Endothelial cell of umbilical vein (primary cell): ENCODE data around the gene FCMR. TPM values are rescaled to one million over a fixed set of nuclear protein-coding genes. Genes with fewer than 3 reads are reported as not detected.

Experiments used
- BruUV-seq: library from RNA; stranded (reverse); fragments of 400-500 nt; replicated peaks from 2 replicates; lab custom pipeline; 2021; lab: Mats Ljungman, UMichigan
- CTCF ChIA-PET: fragments of 300-600, 350-600 bp; sonication (Branson Sonifier 250); formaldehyde crosslinking; loops from one replicate; lab custom pipeline; 2021; ENCODE audit warnings: antibody characterized with exemption, inconsistent platforms; lab: Charles Lee
- POLR2A ChIA-PET: fragments of 300-600, 350-600 bp; sonication (Branson Sonifier 250); formaldehyde crosslinking; loops from one replicate; lab custom pipeline; 2021; ENCODE audit warnings: antibody characterized with exemption, inconsistent platforms; lab: Charles Lee
- DNase-seq: peaks from one replicate; pipeline ENCODE4 v3.0.0-alpha.2; 2011; ENCODE audit warnings: low read depth, low spot score
- FAIRE-seq: peaks from 2 replicates; lab custom pipeline; 2011; peaks lifted over from hg19 to GRCh38; lab: Jason Lieb, UNC
- H2AFZ ChIP-seq: 2 replicates; pipeline ENCODE4 v1.6.0; 2012; ENCODE audit warnings: low read depth, low read length, control low read depth, inconsistent platforms
- H3K27ac ChIP-seq: 2 replicates; pipeline ENCODE4 v1.5.1; 2011; ENCODE audit warnings: low read depth, mild to moderate bottlenecking, control low read depth, low read length, moderate library complexity; ENCODE audit not compliant: insufficient read depth
- H3K27me3 ChIP-seq, 2 experiments: 2 replicates each; pipeline versions ENCODE4 v1.6.0 to v1.6.1; 2011; ENCODE audit warnings: low read length in 2 of 2, mixed read lengths in 1 of 2; ENCODE audit not compliant: control insufficient read depth in 2 of 2, insufficient read depth in 2 of 2
- H3K36me3 ChIP-seq, 2 experiments: 2 replicates in 1 of 2; 3 replicates in 1 of 2; pipeline ENCODE4 v1.5.1; 2011; ENCODE audit warnings: low read length in 2 of 2, mild to moderate bottlenecking in 1 of 2, moderate library complexity in 1 of 2; ENCODE audit not compliant: control insufficient read depth in 2 of 2, insufficient read depth in 2 of 2; ENCODE audit errors: extremely low read depth in 1 of 2
- H3K4me1 ChIP-seq: 3 replicates; pipeline ENCODE4 v1.5.1; 2011; ENCODE audit warnings: mild to moderate bottlenecking, low read length; ENCODE audit not compliant: control insufficient read depth, insufficient read depth; ENCODE audit errors: extremely low read depth
- H3K4me2 ChIP-seq: 2 replicates; pipeline ENCODE4 v1.6.1; 2011; ENCODE audit warnings: low read length, control low read depth, mixed read lengths; ENCODE audit not compliant: insufficient read depth
- H3K4me3 ChIP-seq, 3 experiments: fragments of 200-600 bp in 1 of 3; sonication (generic), shearing (Covaris generic) in 1 of 3; replicated peaks in 1 of 3; 2 replicates each; pipeline ENCODE4 v1.5.1; 2011 to 2016; ENCODE audit warnings: control low read depth in 3 of 3, low read length in 3 of 3, mild to moderate bottlenecking in 2 of 3, inconsistent platforms in 1 of 3, low read depth in 1 of 3, moderate library complexity in 1 of 3; ENCODE audit not compliant: insufficient read depth in 1 of 3
- H3K79me2 ChIP-seq: 2 replicates; pipeline ENCODE4 v1.6.0; 2012; ENCODE audit warnings: low read length, inconsistent platforms; ENCODE audit not compliant: control insufficient read depth, insufficient read depth
- H3K9ac ChIP-seq: replicated peaks from 2 replicates; pipeline ENCODE3; 2011; ENCODE audit warnings: low read length, control low read depth; ENCODE audit not compliant: insufficient read depth; ENCODE audit errors: extremely low read depth
- H3K9me1 ChIP-seq: replicated peaks from 3 replicates; pipeline ENCODE4 v1.6.0; 2011; ENCODE audit warnings: mild to moderate bottlenecking, low read length; ENCODE audit not compliant: control insufficient read depth, insufficient read depth; ENCODE audit errors: extremely low read depth
- H3K9me3 ChIP-seq: replicated peaks from 2 replicates; pipeline ENCODE4 v1.5.1; 2012; ENCODE audit warnings: low read length, inconsistent platforms; ENCODE audit not compliant: control insufficient read depth, insufficient read depth
- H4K20me1 ChIP-seq: replicated peaks from 2 replicates; pipeline ENCODE3; 2011; ENCODE audit warnings: mild to moderate bottlenecking, low read length; ENCODE audit not compliant: control insufficient read depth, insufficient read depth; ENCODE audit errors: extremely low read depth
- EZH2 ChIP-seq: IDR thresholded peaks from 2 replicates; pipeline ENCODE4 v1.6.1; 2012; ENCODE audit warnings: borderline replicate concordance, low read depth, mild to moderate bottlenecking, moderate library complexity, low read length, inconsistent platforms; ENCODE audit not compliant: severe bottlenecking
- FOS ChIP-seq: IDR thresholded peaks from 2 replicates; pipeline ENCODE4 v1.6.1; 2011; ENCODE audit warnings: mild to moderate bottlenecking, low read length, moderate library complexity, borderline replicate concordance; ENCODE audit not compliant: insufficient read depth
- GATA2 ChIP-seq: IDR thresholded peaks from 2 replicates; pipeline ENCODE4 v1.7.0; 2011; ENCODE audit warnings: low read depth, mild to moderate bottlenecking, moderate library complexity, mixed read lengths, low read length; ENCODE audit not compliant: insufficient read length, insufficient read depth
- JUN ChIP-seq: IDR thresholded peaks from 2 replicates; pipeline ENCODE4 v1.6.1; 2011; ENCODE audit warnings: borderline replicate concordance, low read depth; ENCODE audit not compliant: insufficient read length, insufficient read depth
- MYC ChIP-seq: IDR thresholded peaks from one replicate; pipeline ENCODE4 v1.6.1; 2011; ENCODE audit warnings: mild to moderate bottlenecking, low read depth, low read length
- POLR2A ChIP-seq: IDR thresholded peaks from 2 replicates; pipeline ENCODE4 v1.6.1; 2012; ENCODE audit warnings: low read depth, mild to moderate bottlenecking, control low read depth, low read length
- POLR2AphosphoS5 ChIP-seq: IDR thresholded peaks from 2 replicates; pipeline ENCODE4 v1.6.1; 2012; ENCODE audit warnings: low read depth, mild to moderate bottlenecking, control low read depth, low read length, moderate library complexity; ENCODE audit not compliant: insufficient read depth
- dilution Hi-C: fragments of 300-500 bp; cut with MboI; formaldehyde crosslinking; loops from one replicate; pipeline ENCODE4 v1.15.0; 2019; ENCODE audit warnings: low sequenced_read_pairs; ENCODE audit not compliant: extremely low pct_ligation_motif_present
- intact Hi-C: fragments of 100-400 bp; cut with micrococcal nuclease; formaldehyde crosslinking; loops from one replicate; pipeline ENCODE4 v1.10.0; 2022
- polyA plus RNA-seq, 4 experiments: library from polyadenylated mRNA; depleted of rRNA in 3 of 4; stranded (reverse) in 3 of 4; unstranded in 1 of 4; fragments of >200 nt; gene quantifications; 2 replicates each; pipeline versions ENCODE4 v1.2.1 to v1.2.3, GENCODE V29; 2011 to 2012; ENCODE audit warnings: missing spikeins in 1 of 4
- total RNA-seq: library from RNA; stranded (reverse); gene quantifications from 2 replicates; pipeline ENCODE4 v1.2.3, GENCODE V29; 2021
- TF ChIP-seq, protein P1 (sequence below), 2 donors: IDR thresholded peaks; 1 replicate in 1 of 2; 2 replicates in 1 of 2; pipeline ENCODE4 v1.5.1; 2011; ENCODE audit warnings: low read length in 2 of 2, mild to moderate bottlenecking in 2 of 2, moderate library complexity in 2 of 2, control low read depth in 1 of 2, inconsistent platforms in 1 of 2, low read depth in 1 of 2; ENCODE audit not compliant: insufficient read depth in 1 of 2; ENCODE audit errors: extremely low read depth in 1 of 2
- TF ChIP-seq, protein P2 (sequence below): IDR thresholded peaks from 2 replicates; pipeline ENCODE4 v1.6.1; 2011; ENCODE audit not compliant: insufficient read depth, insufficient read length

The FCMR gene
- total and polyA plus RNA-seq, 2 donors (not counting 3 experiments of a cell fraction or from before 2014, with no cell fraction given) = not detected

DNA sequence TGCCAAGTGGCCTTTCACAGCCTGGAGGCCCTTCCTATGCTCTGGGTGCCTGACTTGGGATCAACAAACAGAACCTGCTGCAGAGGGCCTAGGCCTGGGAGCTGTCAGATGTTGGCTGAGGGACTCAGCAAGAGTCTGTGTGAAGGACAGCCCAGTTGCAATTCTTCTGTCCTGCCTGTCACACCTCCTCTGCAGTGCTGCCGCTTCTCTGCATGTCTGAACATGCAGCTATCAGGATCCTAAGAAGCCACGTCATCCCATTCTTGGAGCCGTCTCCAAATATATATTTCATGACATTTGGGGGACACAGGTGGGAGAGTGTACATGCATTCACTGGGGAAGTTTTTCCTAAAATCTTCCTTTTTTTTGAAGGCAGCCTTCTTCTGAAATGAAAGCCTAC lies 39.9 kb upstream of the FCMR start:
- no peak for TF ChIP-seq POLR2AphosphoS5
- no peak for TF ChIP-seq POLR2A
- no peak for TF ChIP-seq JUN
- TF ChIP-seq GATA2 = no peak
- TF ChIP-seq MYC = no peak
- TF ChIP-seq FOS = no peak
- TF ChIP-seq EZH2 = no peak
- TF ChIP-seq, protein P1, sequence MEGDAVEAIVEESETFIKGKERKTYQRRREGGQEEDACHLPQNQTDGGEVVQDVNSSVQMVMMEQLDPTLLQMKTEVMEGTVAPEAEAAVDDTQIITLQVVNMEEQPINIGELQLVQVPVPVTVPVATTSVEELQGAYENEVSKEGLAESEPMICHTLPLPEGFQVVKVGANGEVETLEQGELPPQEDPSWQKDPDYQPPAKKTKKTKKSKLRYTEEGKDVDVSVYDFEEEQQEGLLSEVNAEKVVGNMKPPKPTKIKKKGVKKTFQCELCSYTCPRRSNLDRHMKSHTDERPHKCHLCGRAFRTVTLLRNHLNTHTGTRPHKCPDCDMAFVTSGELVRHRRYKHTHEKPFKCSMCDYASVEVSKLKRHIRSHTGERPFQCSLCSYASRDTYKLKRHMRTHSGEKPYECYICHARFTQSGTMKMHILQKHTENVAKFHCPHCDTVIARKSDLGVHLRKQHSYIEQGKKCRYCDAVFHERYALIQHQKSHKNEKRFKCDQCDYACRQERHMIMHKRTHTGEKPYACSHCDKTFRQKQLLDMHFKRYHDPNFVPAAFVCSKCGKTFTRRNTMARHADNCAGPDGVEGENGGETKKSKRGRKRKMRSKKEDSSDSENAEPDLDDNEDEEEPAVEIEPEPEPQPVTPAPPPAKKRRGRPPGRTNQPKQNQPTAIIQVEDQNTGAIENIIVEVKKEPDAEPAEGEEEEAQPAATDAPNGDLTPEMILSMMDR (IDR thresholded peaks at IDR 0.05; ENCODE audit: extremely low read depth in 1 of 2, insufficient read depth in 1 of 2, low read depth in 1 of 2, low read length in 2 of 2) = no peak
- TF ChIP-seq, protein P2, sequence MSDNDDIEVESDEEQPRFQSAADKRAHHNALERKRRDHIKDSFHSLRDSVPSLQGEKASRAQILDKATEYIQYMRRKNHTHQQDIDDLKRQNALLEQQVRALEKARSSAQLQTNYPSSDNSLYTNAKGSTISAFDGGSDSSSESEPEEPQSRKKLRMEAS = no peak
- Histone ChIP-seq H3K4me2 (no peak overlapping the region), H3K79me2 (no peaks in the 10 kb centered on the region), H3K9ac (no peak overlapping the region), H3K9me1 (no peaks in the 10 kb centered on the region), H2AFZ (no peak overlapping the region), H3K4me3 (no peak overlapping the region), H3K9me3 (no peaks in the 10 kb centered on the region), H3K27ac (no peak overlapping the region), H4K20me1 (no peaks in the 10 kb centered on the region), H3K4me1 (no peaks in the 10 kb centered on the region), H3K27me3 (no peaks in the 10 kb centered on the region), H3K36me3 (no peaks in the 10 kb centered on the region)
- ChIA-PET POLR2A (no interaction called here), CTCF (no interaction called here)
- intact Hi-C loops = no loop called here
- BruUV-seq = no TSS peak
- DNase-seq = no peak
- dilution Hi-C loops = no loop called here
- FAIRE-seq = no peak
